CD8-positive, alpha-beta memory T cell (primary cell): Measurements from ENCODE around the gene MED14. TPM values are rescaled to one million over a fixed set of nuclear protein-coding genes. Genes with fewer than 3 reads are reported as not detected.
"Not testable (repeated sequence)": the region's sequence is repeated elsewhere in the genome, so short reads cannot be mapped to it uniquely, and the experiment has no call there.

ENCODE experiments used
- CTCF ChIA-PET: fragments of 350-600 bp; sonication (Branson Sonifier 250); formaldehyde crosslinking; loops from one replicate; lab custom pipeline; 2021; ENCODE audit warnings: antibody characterized with exemption; lab: Charles Lee
- POLR2A ChIA-PET: fragments of 350-600 bp; sonication (Branson Sonifier 250); formaldehyde crosslinking; loops from one replicate; lab custom pipeline; 2021; ENCODE audit warnings: antibody characterized with exemption; lab: Charles Lee
- DNase-seq, 5 donors: peaks; one replicate each; pipeline versions ENCODE4 v3.0.0 to v3.0.0-alpha.2; 2020 to 2022; ENCODE audit warnings: mixed read lengths in 1 of 5
- H3K27ac ChIP-seq: one replicate; pipeline ENCODE4 v1.7.0; 2013; ENCODE audit warnings: low read depth, mild to moderate bottlenecking, low read length, moderate library complexity
- H3K27me3 ChIP-seq: 2 replicates; pipeline ENCODE4 v1.7.0; 2013; ENCODE audit warnings: low read length, mild to moderate bottlenecking; ENCODE audit not compliant: insufficient read depth, poor library complexity, severe bottlenecking
- H3K36me3 ChIP-seq: 2 replicates; pipeline ENCODE4 v1.7.0; 2013; ENCODE audit warnings: mild to moderate bottlenecking, low read length, moderate library complexity; ENCODE audit not compliant: insufficient read depth
- H3K4me1 ChIP-seq: 2 replicates; pipeline ENCODE4 v1.7.0; 2013; ENCODE audit warnings: mild to moderate bottlenecking, low read length, moderate library complexity; ENCODE audit not compliant: insufficient read depth
- H3K4me3 ChIP-seq: 2 replicates; pipeline ENCODE4 v1.7.0; 2013; ENCODE audit warnings: mild to moderate bottlenecking, low read length
- H3K9me3 ChIP-seq: 2 replicates; pipeline ENCODE4 v1.7.0; 2013; ENCODE audit warnings: mild to moderate bottlenecking, low read length
- H3K27ac Mint-ChIP-seq, 8 donors: one replicate each; pipeline ENCODE4 v1.8.0; 2020 to 2021; ENCODE audit warnings: mixed read lengths in 8 of 8, mild to moderate bottlenecking in 6 of 8, inconsistent platforms in 3 of 8, moderate library complexity in 3 of 8
- H3K27me3 Mint-ChIP-seq, 2 donors: one replicate each; pipeline ENCODE4 v1.8.0; 2020 to 2021; ENCODE audit warnings: mixed read lengths in 2 of 2, mild to moderate bottlenecking in 1 of 2, moderate library complexity in 1 of 2
- H3K36me3 Mint-ChIP-seq, 3 donors: one replicate each; pipeline ENCODE4 v1.8.0; 2020 to 2021; ENCODE audit warnings: mixed read lengths in 3 of 3, inconsistent platforms in 1 of 3, mild to moderate bottlenecking in 1 of 3
- H3K4me1 Mint-ChIP-seq, 3 donors: one replicate each; pipeline ENCODE4 v1.8.0; 2020 to 2021; ENCODE audit warnings: mixed read lengths in 3 of 3, inconsistent platforms in 1 of 3, mild to moderate bottlenecking in 1 of 3
- H3K4me3 Mint-ChIP-seq, 7 donors: one replicate each; pipeline ENCODE4 v1.8.0; 2020 to 2021; ENCODE audit warnings: mixed read lengths in 7 of 7, mild to moderate bottlenecking in 6 of 7, moderate library complexity in 4 of 7, inconsistent platforms in 2 of 7
- H3K9me3 Mint-ChIP-seq, 5 donors: one replicate each; pipeline ENCODE4 v1.8.0; 2020 to 2022; ENCODE audit warnings: mixed read lengths in 5 of 5, mild to moderate bottlenecking in 3 of 5, moderate library complexity in 2 of 5, inconsistent platforms in 1 of 5
- polyA plus RNA-seq: library from polyadenylated mRNA; unstranded; fragments of 300-500 nt; fragmentation: Illumina TruSeq; gene quantifications from one replicate; pipeline ENCODE4 v1.2.3, GENCODE V29; 2021
- total RNA-seq, 2 experiments: library from RNA; stranded (reverse); gene quantifications; one replicate each; pipeline ENCODE4 v1.2.3, GENCODE V29; 2021

MED14 gene
- total and polyA plus RNA-seq, 3 experiments from 2014 or later: 8.5 to 42.1 (median 39.6) TPM

- POLR2A ChIA-PET: no interaction called here
- no peak overlapping the region for H3K4me3 ChIP-seq
- CTCF ChIA-PET: no interaction called here
- no peaks in the 10 kb centered on the region for H3K36me3 ChIP-seq
- no peaks in the 10 kb centered on the region for H3K9me3 Mint-ChIP-seq
- H3K27me3 ChIP-seq: no peaks in the 10 kb centered on the region
- peaks cover 0 to 39% of the 10 kb centered on the region in 2 donors for H3K27me3 Mint-ChIP-seq
- no peak overlapping the region for H3K4me3 Mint-ChIP-seq
- no peak overlapping the region for H3K27ac ChIP-seq
- peaks cover 0 to 9% (median 0%) of the 10 kb centered on the region in 3 donors for H3K4me1 Mint-ChIP-seq
- no peaks in the 10 kb centered on the region for H3K9me3 ChIP-seq
- DNase-seq: no peak
- H3K36me3 Mint-ChIP-seq: no peaks in the 10 kb centered on the region
- no peak overlapping the region for H3K27ac Mint-ChIP-seq
- peaks cover 6% of the 10 kb centered on the region for H3K4me1 ChIP-seq
These were observed 11.2 kb upstream of the MED14 start for GRCh38 chrX:40746521-40746920.

GRCh38 chrX:40736170-40736505 is 796 bp upstream of the MED14 start:
- H3K4me1 ChIP-seq: peaks cover 14% of the 10 kb centered on the region
- peak overlapping the region; percentile 65 for H3K4me3 ChIP-seq
- H3K27ac ChIP-seq: peak overlapping the region; percentile 86
- Mint-ChIP-seq H3K4me1 (peaks cover 42 to 60% (median 56%) of the 10 kb centered on the region in 3 donors), H3K9me3 (no peaks in the 10 kb centered on the region), H3K27me3 (peaks cover 0 to under 1% of the 10 kb centered on the region in 2 donors), H3K36me3 (peaks cover 0 to 18% (median 0%) of the 10 kb centered on the region in 3 donors), H3K4me3 (peak overlapping the region; percentile 91 to 100 (median 97)), H3K27ac (peak overlapping the region; percentile 97 to 100 (median 100))
- no peaks in the 10 kb centered on the region for H3K36me3 ChIP-seq
- no peak for DNase-seq
- H3K27me3 ChIP-seq: no peaks in the 10 kb centered on the region
- POLR2A ChIA-PET: interaction anchor here (0.6 kb wide), 2 partner anchors 16 to 85 kb away, joined by 3 read pairs; no protein-coding TSS in a partner anchor
- CTCF ChIA-PET: interaction anchor here (0.6 to 2.9 kb wide), 4 partner anchors 75 to 617 kb away, joined by 3 to 8 read pairs (median 3); partner anchors contain the start of gene CXorf38
- no peaks in the 10 kb centered on the region for H3K9me3 ChIP-seq

- H3K4me3 Mint-ChIP-seq: peak overlapping the region; percentile 87 to 100 (median 92)
- H3K27ac Mint-ChIP-seq: peak overlapping the region; percentile 65 to 100 (median 93)
- peaks cover 0 to 18% (median 0%) of the 10 kb centered on the region in 3 donors for H3K36me3 Mint-ChIP-seq
- ChIA-PET CTCF (interaction anchor here (1.2 to 2.9 kb wide), 3 partner anchors 59 to 83 kb away, joined by 3 to 8 read pairs (median 5); no protein-coding TSS in a partner anchor), POLR2A (interaction anchor here (0.8 to 1.0 kb wide), 3 partner anchors 11 to 351 kb away, joined by 3 to 5 read pairs (median 4); partner anchors contain the start of gene USP9X)
- Histone ChIP-seq H3K4me1 (peaks cover 19% of the 10 kb centered on the region), H3K27ac (peak overlapping the region; percentile 86), H3K4me3 (peak overlapping the region; percentile 69), H3K27me3 (no peaks in the 10 kb centered on the region), H3K36me3 (no peaks in the 10 kb centered on the region), H3K9me3 (no peaks in the 10 kb centered on the region)
- no peaks in the 10 kb centered on the region for H3K27me3 Mint-ChIP-seq
- H3K9me3 Mint-ChIP-seq: no peaks in the 10 kb centered on the region
- peaks cover 52 to 72% (median 68%) of the 10 kb centered on the region in 3 donors for H3K4me1 Mint-ChIP-seq
- DNase-seq: peak in 1 of 5 donors; percentile 16
These were observed 394 bp downstream of the MED14 start for GRCh38 chrX:40734971-40735324.

GRCh38 chrX:40733706-40734105 is 1.6 kb downstream of the MED14 start:
- Histone ChIP-seq H3K4me1 (peaks cover 23% of the 10 kb centered on the region), H3K9me3 (no peaks in the 10 kb centered on the region), H3K4me3 (peak overlapping the region; percentile 20), H3K27ac (no peak overlapping the region), H3K27me3 (no peaks in the 10 kb centered on the region), H3K36me3 (no peaks in the 10 kb centered on the region)
- peaks cover 56 to 75% (median 71%) of the 10 kb centered on the region in 3 donors for H3K4me1 Mint-ChIP-seq
- POLR2A ChIA-PET: no interaction called here
- H3K9me3 Mint-ChIP-seq: no peaks in the 10 kb centered on the region
- DNase-seq: no peak
- CTCF ChIA-PET: no interaction called here
- no peaks in the 10 kb centered on the region for H3K27me3 Mint-ChIP-seq
- H3K27ac Mint-ChIP-seq: peak overlapping the region; percentile 65 to 100 (median 92)
- H3K36me3 Mint-ChIP-seq: peaks cover 0 to 23% (median 0%) of the 10 kb centered on the region in 3 donors
- peak overlapping the region; percentile 66 to 100 (median 90) for H3K4me3 Mint-ChIP-seq

GRCh38 chrX:40732499-40732898 is 2.8 kb downstream of the MED14 start:
- H3K4me1 Mint-ChIP-seq: peaks cover 56 to 80% (median 76%) of the 10 kb centered on the region in 3 donors
- peaks cover 23% of the 10 kb centered on the region for H3K4me1 ChIP-seq
- DNase-seq, H3K27ac ChIP-seq, H3K9me3 Mint-ChIP-seq, H3K27me3 ChIP-seq, H3K9me3 ChIP-seq, H3K27me3 Mint-ChIP-seq, H3K4me3 ChIP-seq, POLR2A ChIA-PET, CTCF ChIA-PET, H3K36me3 ChIP-seq: not testable (repeated sequence)
- H3K4me3 Mint-ChIP-seq: peak overlapping the region in 5 of 7 donors; percentile 0 to 85 (median 41)
- peak overlapping the region; percentile 3 to 100 (median 46) for H3K27ac Mint-ChIP-seq
- H3K36me3 Mint-ChIP-seq: peaks cover 0 to 31% (median 4%) of the 10 kb centered on the region in 3 donors

- Histone ChIP-seq H3K4me3 (no peak overlapping the region), H3K27me3 (no peaks in the 10 kb centered on the region), H3K27ac (no peak overlapping the region), H3K9me3 (no peaks in the 10 kb centered on the region), H3K36me3 (no peaks in the 10 kb centered on the region), H3K4me1 (peaks cover 19% of the 10 kb centered on the region)
- POLR2A ChIA-PET: no interaction called here
- Mint-ChIP-seq H3K4me3 (peak overlapping the region in 5 of 7 donors; percentile 2 to 53 (median 13)), H3K27ac (peak overlapping the region; percentile 29 to 90 (median 60)), H3K27me3 (no peaks in the 10 kb centered on the region), H3K36me3 (peaks cover 0 to 43% (median 7%) of the 10 kb centered on the region in 3 donors), H3K9me3 (no peaks in the 10 kb centered on the region), H3K4me1 (peaks cover 54 to 85% (median 80%) of the 10 kb centered on the region in 3 donors)
- no peak for DNase-seq
- CTCF ChIA-PET: no interaction called here
These were observed 5.5 kb downstream of the MED14 start for GRCh38 chrX:40729598-40730584.

- Mint-ChIP-seq H3K27me3 (no peaks in the 10 kb centered on the region), H3K4me1 (peaks cover 48 to 87% (median 78%) of the 10 kb centered on the region in 3 donors), H3K4me3 (peak overlapping the region in 1 of 7 donors; percentile 15), H3K36me3 (peaks cover 9 to 48% (median 16%) of the 10 kb centered on the region in 3 donors), H3K27ac (peak overlapping the region; percentile 4 to 90 (median 20)), H3K9me3 (no peaks in the 10 kb centered on the region)
- H3K36me3 ChIP-seq: no peaks in the 10 kb centered on the region
- ChIA-PET CTCF (no interaction called here), POLR2A (interaction anchor here (0.6 kb wide), 1 partner anchor 655 kb away, joined by 8 read pairs; no protein-coding TSS in a partner anchor)
- no peak overlapping the region for H3K27ac ChIP-seq
- no peaks in the 10 kb centered on the region for H3K27me3 ChIP-seq
- H3K4me3 ChIP-seq: no peak overlapping the region
- no peaks in the 10 kb centered on the region for H3K9me3 ChIP-seq
- no peak for DNase-seq
- H3K4me1 ChIP-seq: peaks cover 9% of the 10 kb centered on the region
These were observed 7.6 kb downstream of the MED14 start for GRCh38 chrX:40727581-40728252.
